Liver (tissue), 9 donors: Measurements from ENCODE around the gene DNHD1. TPM values are rescaled to one million over a fixed set of nuclear protein-coding genes. Genes with fewer than 3 reads are reported as not detected.

Source experiments
- DNase-seq: peaks from one replicate; pipeline ENCODE4 v3.0.0-alpha.2; 2017; ENCODE audit warnings: low spot score
- H3K27ac ChIP-seq, 2 donors: one replicate each; pipeline ENCODE4 v1.7.0; 2013; ENCODE audit warnings: inconsistent platforms in 2 of 2, low read length in 2 of 2, control low read depth in 1 of 2, low read depth in 1 of 2, mild to moderate bottlenecking in 1 of 2
- H3K27me3 ChIP-seq, 4 donors: one replicate each; pipeline versions ENCODE4 v1.6.1 to v1.7.0; 2013; ENCODE audit warnings: low read length in 3 of 4, inconsistent platforms in 1 of 4, mild to moderate bottlenecking in 1 of 4, moderate library complexity in 1 of 4; ENCODE audit not compliant: control insufficient read depth in 4 of 4, insufficient read depth in 4 of 4
- H3K36me3 ChIP-seq, 4 donors: one replicate each; pipeline versions ENCODE4 v1.6.1 to v1.7.0; 2013; ENCODE audit warnings: low read length in 3 of 4, mild to moderate bottlenecking in 3 of 4, low read depth in 1 of 4, moderate library complexity in 1 of 4; ENCODE audit not compliant: control insufficient read depth in 4 of 4, insufficient read depth in 3 of 4
- H3K4me1 ChIP-seq, 4 donors: one replicate each; pipeline versions ENCODE4 v1.6.1 to v1.7.0; 2013; ENCODE audit warnings: low read length in 3 of 4, mild to moderate bottlenecking in 3 of 4, moderate library complexity in 1 of 4; ENCODE audit not compliant: control insufficient read depth in 4 of 4, insufficient read depth in 4 of 4
- H3K4me3 ChIP-seq, 3 donors: one replicate each; pipeline versions ENCODE4 v1.6.1 to v1.7.0; 2013; ENCODE audit warnings: low read length in 3 of 3, control low read depth in 1 of 3, low read depth in 1 of 3, mild to moderate bottlenecking in 1 of 3
- H3K9ac ChIP-seq, 2 donors: one replicate each; pipeline ENCODE4 v1.7.0; 2013; ENCODE audit warnings: low read length in 2 of 2, mild to moderate bottlenecking in 2 of 2, moderate library complexity in 2 of 2, control low read depth in 1 of 2, low read depth in 1 of 2
- H3K9me3 ChIP-seq, 4 donors: one replicate each; pipeline versions ENCODE4 v1.6.1 to v1.7.0; 2013; ENCODE audit warnings: low read length in 3 of 4; ENCODE audit not compliant: control insufficient read depth in 4 of 4
- EGR1 ChIP-seq, 2 donors: IDR thresholded peaks; 2 replicates each; pipeline ENCODE4 v1.6.1; 2016 to 2018; ENCODE audit warnings: antibody characterized with exemption in 2 of 2, low read depth in 2 of 2
- FOXA1 ChIP-seq: IDR thresholded peaks from 2 replicates; pipeline ENCODE4 v1.6.1; 2016; ENCODE audit warnings: antibody characterized with exemption
- FOXA2 ChIP-seq: IDR thresholded peaks from 2 replicates; pipeline ENCODE4 v1.6.1; 2016; ENCODE audit warnings: antibody characterized with exemption
- GABPA ChIP-seq, 2 donors: IDR thresholded peaks in 1 of 2; conservative IDR thresholded peaks in 1 of 2; 2 replicates each; pipeline ENCODE4 v1.6.1; 2016; ENCODE audit warnings: antibody characterized with exemption in 2 of 2, mild to moderate bottlenecking in 1 of 2, moderate library complexity in 1 of 2
- HNF4A ChIP-seq, 2 donors: conservative IDR thresholded peaks; 2 replicates each; pipeline ENCODE4 v1.6.1; 2016; ENCODE audit warnings: antibody characterized with exemption in 2 of 2, mild to moderate bottlenecking in 2 of 2
- HNF4G ChIP-seq: IDR thresholded peaks from 2 replicates; pipeline ENCODE4 v1.6.1; 2016; ENCODE audit warnings: antibody characterized with exemption
- JUND ChIP-seq, 2 donors: IDR thresholded peaks; 2 replicates each; pipeline ENCODE4 v1.6.1; 2016; ENCODE audit warnings: antibody characterized with exemption in 2 of 2
- NR2F2 ChIP-seq: IDR thresholded peaks from 2 replicates; pipeline ENCODE4 v1.6.1; 2016; ENCODE audit warnings: antibody characterized with exemption
- RAD21 ChIP-seq, 2 donors: IDR thresholded peaks; 2 replicates each; pipeline ENCODE4 v1.6.1; 2016; ENCODE audit warnings: antibody characterized with exemption in 2 of 2, mild to moderate bottlenecking in 2 of 2
- RXRA ChIP-seq, 2 donors: IDR thresholded peaks; 2 replicates each; pipeline ENCODE4 v1.6.1; 2017 to 2018; ENCODE audit warnings: antibody characterized with exemption in 2 of 2, mild to moderate bottlenecking in 1 of 2
- SP1 ChIP-seq: IDR thresholded peaks from 2 replicates; pipeline ENCODE4 v1.6.1; 2018; ENCODE audit warnings: antibody characterized with exemption, mild to moderate bottlenecking
- TAF1 ChIP-seq: conservative IDR thresholded peaks from 2 replicates; pipeline ENCODE4 v1.6.1; 2016; ENCODE audit warnings: antibody characterized with exemption, mild to moderate bottlenecking
- YY1 ChIP-seq: IDR thresholded peaks from 2 replicates; pipeline ENCODE4 v1.6.1; 2016; ENCODE audit warnings: antibody characterized with exemption, mild to moderate bottlenecking
- ZBTB33 ChIP-seq: IDR thresholded peaks from 2 replicates; pipeline ENCODE4 v1.6.1; 2016; ENCODE audit warnings: antibody characterized with exemption
- WGBS: extraction: QIAGEN DNeasy Blood & Tissue Kit; methylation state at CpG from one replicate; pipeline ENCODE4 v1.1.7; 2013; 5-methylcytosine and 5-hydroxymethylcytosine counted together
- polyA plus RNA-seq, 2 donors: library from polyadenylated mRNA; stranded (reverse) in 1 of 2; unstranded in 1 of 2; fragments of 200-250 nt in 1 of 2; fragments of >200 nt in 1 of 2; fragmentation: Nextera tagmentation in 1 of 2; extraction: Ambion mirVana in 1 of 2; gene quantifications; one replicate each; pipeline versions ENCODE4 v1.2.1 to v1.2.3, GENCODE V29; 2013 to 2015
- total RNA-seq, 2 donors: library from RNA; depleted of rRNA; stranded (reverse); fragments of >200 nt; gene quantifications; one replicate each; pipeline ENCODE4 v1.2.3, GENCODE V29; 2014
- TF ChIP-seq, protein P1 (sequence below): fragments of 150-350 bp; IDR thresholded peaks from 2 replicates; pipeline ENCODE4 v1.5.1; 2017; ENCODE audit warnings: improper control_type of control experiment, low read depth, low read length; ENCODE audit not compliant: missing input control
- TF ChIP-seq, protein P2 (sequence below): IDR thresholded peaks from 2 replicates; pipeline ENCODE4 v1.6.1; 2016; ENCODE audit warnings: antibody characterized with exemption
- TF ChIP-seq, protein P3 (sequence below): IDR thresholded peaks from 2 replicates; pipeline ENCODE4 v1.6.1; 2016; ENCODE audit warnings: antibody characterized with exemption, mild to moderate bottlenecking
- TF ChIP-seq, protein P4 (sequence below): IDR thresholded peaks from 2 replicates; pipeline ENCODE4 v1.6.1; 2016; ENCODE audit warnings: antibody characterized with exemption
- donor health status: healthy.
- donor health status: healthy.
- donor health status: healthy.
- donor health status: healthy.
- donor health status: healthy.

Gene DNHD1
- total and polyA plus RNA-seq, 4 donors = 2.1 to 23.6 (median 5.0) TPM

GRCh38 chr11:6457581-6458320 is 39.3 kb upstream of the DNHD1 start:
- WGBS = 96% methylated on average over 26 of the region's 26 CpGs
- no peak overlapping the region for H3K27ac ChIP-seq
- no peak for DNase-seq

GRCh38 chr11:6458352-6459098 is 38.6 kb upstream of the DNHD1 start:
- Histone ChIP-seq H3K9ac (no peak overlapping the region), H3K4me3 (no peak overlapping the region), H3K27me3 (no peaks in the 10 kb centered on the region), H3K4me1 (no peaks in the 10 kb centered on the region), H3K9me3 (no peaks in the 10 kb centered on the region), H3K36me3 (peaks cover 10 to 54% (median 19%) of the 10 kb centered on the region in 4 donors), H3K27ac (no peak overlapping the region)
- no peak for TF ChIP-seq HNF4G
- TF ChIP-seq, protein P1, sequence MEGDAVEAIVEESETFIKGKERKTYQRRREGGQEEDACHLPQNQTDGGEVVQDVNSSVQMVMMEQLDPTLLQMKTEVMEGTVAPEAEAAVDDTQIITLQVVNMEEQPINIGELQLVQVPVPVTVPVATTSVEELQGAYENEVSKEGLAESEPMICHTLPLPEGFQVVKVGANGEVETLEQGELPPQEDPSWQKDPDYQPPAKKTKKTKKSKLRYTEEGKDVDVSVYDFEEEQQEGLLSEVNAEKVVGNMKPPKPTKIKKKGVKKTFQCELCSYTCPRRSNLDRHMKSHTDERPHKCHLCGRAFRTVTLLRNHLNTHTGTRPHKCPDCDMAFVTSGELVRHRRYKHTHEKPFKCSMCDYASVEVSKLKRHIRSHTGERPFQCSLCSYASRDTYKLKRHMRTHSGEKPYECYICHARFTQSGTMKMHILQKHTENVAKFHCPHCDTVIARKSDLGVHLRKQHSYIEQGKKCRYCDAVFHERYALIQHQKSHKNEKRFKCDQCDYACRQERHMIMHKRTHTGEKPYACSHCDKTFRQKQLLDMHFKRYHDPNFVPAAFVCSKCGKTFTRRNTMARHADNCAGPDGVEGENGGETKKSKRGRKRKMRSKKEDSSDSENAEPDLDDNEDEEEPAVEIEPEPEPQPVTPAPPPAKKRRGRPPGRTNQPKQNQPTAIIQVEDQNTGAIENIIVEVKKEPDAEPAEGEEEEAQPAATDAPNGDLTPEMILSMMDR = no peak
- TF ChIP-seq EGR1 (IDR thresholded peaks at IDR 0.05; ENCODE audit: low read depth in 2 of 2) = no peak
- TF ChIP-seq FOXA1 = no peak
- TF ChIP-seq YY1 = no peak
- TF ChIP-seq JUND (IDR thresholded peaks at IDR 0.05) = no peak
- no peak for TF ChIP-seq TAF1
- TF ChIP-seq, protein P2, sequence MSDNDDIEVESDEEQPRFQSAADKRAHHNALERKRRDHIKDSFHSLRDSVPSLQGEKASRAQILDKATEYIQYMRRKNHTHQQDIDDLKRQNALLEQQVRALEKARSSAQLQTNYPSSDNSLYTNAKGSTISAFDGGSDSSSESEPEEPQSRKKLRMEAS = no peak
- TF ChIP-seq, protein P3, sequence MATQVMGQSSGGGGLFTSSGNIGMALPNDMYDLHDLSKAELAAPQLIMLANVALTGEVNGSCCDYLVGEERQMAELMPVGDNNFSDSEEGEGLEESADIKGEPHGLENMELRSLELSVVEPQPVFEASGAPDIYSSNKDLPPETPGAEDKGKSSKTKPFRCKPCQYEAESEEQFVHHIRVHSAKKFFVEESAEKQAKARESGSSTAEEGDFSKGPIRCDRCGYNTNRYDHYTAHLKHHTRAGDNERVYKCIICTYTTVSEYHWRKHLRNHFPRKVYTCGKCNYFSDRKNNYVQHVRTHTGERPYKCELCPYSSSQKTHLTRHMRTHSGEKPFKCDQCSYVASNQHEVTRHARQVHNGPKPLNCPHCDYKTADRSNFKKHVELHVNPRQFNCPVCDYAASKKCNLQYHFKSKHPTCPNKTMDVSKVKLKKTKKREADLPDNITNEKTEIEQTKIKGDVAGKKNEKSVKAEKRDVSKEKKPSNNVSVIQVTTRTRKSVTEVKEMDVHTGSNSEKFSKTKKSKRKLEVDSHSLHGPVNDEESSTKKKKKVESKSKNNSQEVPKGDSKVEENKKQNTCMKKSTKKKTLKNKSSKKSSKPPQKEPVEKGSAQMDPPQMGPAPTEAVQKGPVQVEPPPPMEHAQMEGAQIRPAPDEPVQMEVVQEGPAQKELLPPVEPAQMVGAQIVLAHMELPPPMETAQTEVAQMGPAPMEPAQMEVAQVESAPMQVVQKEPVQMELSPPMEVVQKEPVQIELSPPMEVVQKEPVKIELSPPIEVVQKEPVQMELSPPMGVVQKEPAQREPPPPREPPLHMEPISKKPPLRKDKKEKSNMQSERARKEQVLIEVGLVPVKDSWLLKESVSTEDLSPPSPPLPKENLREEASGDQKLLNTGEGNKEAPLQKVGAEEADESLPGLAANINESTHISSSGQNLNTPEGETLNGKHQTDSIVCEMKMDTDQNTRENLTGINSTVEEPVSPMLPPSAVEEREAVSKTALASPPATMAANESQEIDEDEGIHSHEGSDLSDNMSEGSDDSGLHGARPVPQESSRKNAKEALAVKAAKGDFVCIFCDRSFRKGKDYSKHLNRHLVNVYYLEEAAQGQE = no peak
- TF ChIP-seq RXRA (IDR thresholded peaks at IDR 0.05) = no peak
- no peak for TF ChIP-seq SP1
- TF ChIP-seq RAD21 (IDR thresholded peaks at IDR 0.05) = no peak
- no peak for TF ChIP-seq HNF4A (conservative IDR thresholded peaks at IDR 0.05)
- TF ChIP-seq FOXA2 = no peak
- TF ChIP-seq GABPA (IDR thresholded peaks at IDR 0.05 in 1 of 2, conservative IDR thresholded peaks at IDR 0.05 in 1 of 2) = no peak
- TF ChIP-seq, protein P4, sequence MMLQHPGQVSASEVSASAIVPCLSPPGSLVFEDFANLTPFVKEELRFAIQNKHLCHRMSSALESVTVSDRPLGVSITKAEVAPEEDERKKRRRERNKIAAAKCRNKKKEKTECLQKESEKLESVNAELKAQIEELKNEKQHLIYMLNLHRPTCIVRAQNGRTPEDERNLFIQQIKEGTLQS = no peak
- TF ChIP-seq NR2F2 = no peak
- TF ChIP-seq ZBTB33 = no peak
- 88% methylated on average over 2 of the region's 2 CpGs for WGBS
- no peak for DNase-seq

More at GRCh38 chr11:6457581-6458320, 39.3 kb upstream of the DNHD1 start:
- Histone ChIP-seq H3K27me3 (no peaks in the 10 kb centered on the region), H3K9me3 (no peaks in the 10 kb centered on the region), H3K36me3 (peaks cover 10 to 52% (median 18%) of the 10 kb centered on the region in 4 donors), H3K4me1 (no peaks in the 10 kb centered on the region), H3K4me3 (no peak overlapping the region), H3K9ac (no peak overlapping the region)
- TF ChIP-seq ZBTB33 = no peak
- TF ChIP-seq TAF1 = no peak
- no peak for TF ChIP-seq RAD21 (IDR thresholded peaks at IDR 0.05)
- TF ChIP-seq GABPA (IDR thresholded peaks at IDR 0.05 in 1 of 2, conservative IDR thresholded peaks at IDR 0.05 in 1 of 2) = no peak
